Bone marrow (tissue), 2 donors: ENCODE measurements around the gene SNAPC4.
A peak's percentile ranks its signal among the peaks of the same experiment; 100 is the strongest.

ENCODE experiments used
- DNase-seq, 2 donors: peaks; one replicate each; lab custom pipeline; 2025; lab: John Stamatoyannopoulos, UW

The SNAPC4 gene

GRCh38 chr9:136400038-136400834 lies at the start of gene SNAPC4:
SNAPC4 (minus strand) TSS chr9:136400170; CDS start chr9:136398428, 1,742 bp downstream.
- peak; percentile 50 to 64 for DNase-seq

GRCh38 chr9:136448655-136449054 lies 48.7 kb upstream of the SNAPC4 start:
- DNase-seq: no peak

DNA sequence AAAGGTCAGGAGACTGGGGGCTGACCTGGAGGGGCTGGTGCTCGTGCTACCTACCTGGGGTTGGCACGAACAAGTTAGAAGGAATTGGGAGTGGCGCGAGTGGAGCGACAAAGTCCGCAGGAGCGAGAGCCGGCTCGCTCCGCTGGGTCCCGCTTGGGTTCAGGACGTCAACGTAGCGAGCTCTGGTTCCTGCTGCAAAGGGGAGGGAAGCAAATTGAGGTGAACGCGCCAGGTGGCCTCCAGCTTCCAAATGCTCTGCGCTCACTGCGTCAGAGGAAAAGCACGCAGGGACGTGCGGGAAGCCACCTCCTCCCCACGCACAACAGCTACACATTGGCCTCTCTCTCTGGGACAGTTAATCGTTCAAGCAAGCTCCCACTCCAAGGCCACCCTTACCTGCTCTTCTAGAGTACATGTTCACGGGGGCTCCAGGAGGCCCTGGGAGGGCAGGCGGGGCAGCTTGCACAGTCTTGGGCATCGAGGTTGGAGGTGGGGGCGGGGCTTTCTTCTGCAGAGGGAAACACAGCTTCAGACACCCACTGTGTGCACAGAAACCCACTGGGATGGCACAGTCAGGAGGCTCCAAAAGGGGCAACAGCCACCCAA lies 47.3 kb upstream of the SNAPC4 start:
- no peak for DNase-seq

DNA sequence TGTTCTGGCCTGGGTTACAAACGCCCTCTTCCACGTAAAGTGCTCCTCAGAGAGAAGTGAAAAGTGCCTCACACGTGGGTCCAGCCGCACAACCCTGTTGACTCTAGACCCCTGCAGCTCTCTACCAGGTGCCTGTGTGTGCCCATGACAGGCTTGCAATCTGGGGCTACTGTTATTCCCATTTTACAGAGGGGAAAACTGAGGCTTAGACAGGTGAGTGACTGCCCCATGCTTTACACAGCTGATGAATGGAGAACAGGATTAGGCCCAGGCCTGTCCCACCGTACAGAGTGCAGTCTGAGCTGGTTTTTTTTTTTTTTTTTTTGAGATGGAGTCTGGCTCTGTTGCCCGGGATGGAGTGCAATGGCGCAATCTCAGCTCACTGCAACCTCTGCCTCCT lies 45.8 kb upstream of the SNAPC4 start:
- DNase-seq: no peak

GRCh38 chr9:136444102-136444501 lies 44.1 kb upstream of the SNAPC4 start:
- no peak for DNase-seq

DNA sequence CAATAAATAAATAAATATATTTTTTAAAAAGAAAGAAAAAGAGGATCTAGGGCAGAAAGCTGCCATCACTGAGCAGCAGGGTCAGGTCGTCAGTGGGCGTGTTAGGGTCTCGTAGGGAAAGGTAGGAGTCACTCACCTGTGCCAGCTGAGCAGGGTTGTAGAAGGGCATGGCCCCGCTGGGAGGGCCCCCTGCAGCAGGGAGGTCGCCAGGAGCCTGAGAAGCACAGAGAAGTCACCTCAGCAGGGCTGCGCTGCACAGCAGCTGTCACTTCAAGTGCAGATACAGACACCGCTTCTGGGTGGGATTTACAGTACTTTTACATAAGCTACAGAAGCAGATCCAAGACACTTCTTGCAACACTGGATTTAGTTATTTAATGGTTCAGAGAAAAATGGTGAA lies 43.7 kb upstream of the SNAPC4 start:
- DNase-seq: no peak

GRCh38 chr9:136443087-136443486 lies 43.1 kb upstream of the SNAPC4 start:
- DNase-seq: no peak

- DNase-seq: no peak
These were observed 42.3 kb upstream of the SNAPC4 start for GRCh38 chr9:136442265-136442664.

- DNase-seq: no peak
These were observed 41.8 kb upstream of the SNAPC4 start for GRCh38 chr9:136441681-136442245.

- DNase-seq: no peak
These were observed 41.3 kb upstream of the SNAPC4 start for GRCh38 chr9:136441191-136441680.

DNA sequence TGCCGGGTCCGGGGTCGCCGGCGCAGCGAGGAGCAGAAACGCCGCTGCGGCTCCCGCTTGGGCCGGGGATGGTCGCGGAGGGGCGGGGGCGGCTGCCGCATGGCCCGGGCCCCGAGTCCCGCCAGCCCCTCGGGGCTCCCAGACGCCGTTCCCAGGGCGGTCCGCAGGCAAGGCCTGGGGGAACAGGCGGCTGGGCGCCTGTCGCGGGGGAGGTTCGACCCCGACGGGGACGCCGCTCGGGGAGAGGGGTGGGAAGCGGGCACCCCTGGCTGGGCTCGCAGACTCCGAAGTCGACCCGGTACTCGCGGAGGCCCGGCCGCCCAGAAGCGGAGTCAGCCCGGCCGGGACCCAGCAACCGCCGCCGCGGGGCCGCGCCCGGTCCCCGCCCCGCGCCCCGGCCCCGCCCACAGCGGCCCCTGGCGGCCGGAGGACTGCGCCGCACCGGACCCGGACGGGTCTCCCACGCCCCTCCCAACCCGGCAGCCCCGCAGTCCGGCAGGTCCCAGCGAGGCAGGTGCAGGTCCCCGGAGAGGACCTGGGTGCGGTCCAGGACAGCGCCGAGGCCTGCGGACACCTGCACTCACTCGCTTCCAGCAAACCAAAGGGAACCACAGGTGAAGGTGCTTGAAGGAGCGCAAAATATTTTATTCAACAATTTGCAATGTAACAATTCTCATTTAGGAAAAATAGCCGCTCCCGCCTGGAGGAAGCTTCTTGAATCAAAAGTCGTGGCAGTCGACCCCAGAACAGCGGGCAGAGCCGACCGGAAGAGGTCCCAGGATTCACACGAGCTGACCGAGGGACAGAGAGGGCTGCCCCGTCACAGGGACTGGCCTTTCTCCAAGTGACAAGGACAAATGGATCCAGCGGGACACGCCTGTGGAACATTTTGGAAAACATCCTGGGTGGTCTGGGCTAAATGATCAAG lies 39.8 kb upstream of the SNAPC4 start, which contains the start of gene INPP5E:
Gene INPP5E, minus strand, starts transcription at position 365 of the 928 bp plus-strand sequence. CDS start 426 bp downstream, outside the sequence.
- DNase-seq: peak in 1 of 2 donors; percentile 57

GRCh38 chr9:136438548-136439480 lies 38.8 kb upstream of the SNAPC4 start:
- DNase-seq: no peak

DNA sequence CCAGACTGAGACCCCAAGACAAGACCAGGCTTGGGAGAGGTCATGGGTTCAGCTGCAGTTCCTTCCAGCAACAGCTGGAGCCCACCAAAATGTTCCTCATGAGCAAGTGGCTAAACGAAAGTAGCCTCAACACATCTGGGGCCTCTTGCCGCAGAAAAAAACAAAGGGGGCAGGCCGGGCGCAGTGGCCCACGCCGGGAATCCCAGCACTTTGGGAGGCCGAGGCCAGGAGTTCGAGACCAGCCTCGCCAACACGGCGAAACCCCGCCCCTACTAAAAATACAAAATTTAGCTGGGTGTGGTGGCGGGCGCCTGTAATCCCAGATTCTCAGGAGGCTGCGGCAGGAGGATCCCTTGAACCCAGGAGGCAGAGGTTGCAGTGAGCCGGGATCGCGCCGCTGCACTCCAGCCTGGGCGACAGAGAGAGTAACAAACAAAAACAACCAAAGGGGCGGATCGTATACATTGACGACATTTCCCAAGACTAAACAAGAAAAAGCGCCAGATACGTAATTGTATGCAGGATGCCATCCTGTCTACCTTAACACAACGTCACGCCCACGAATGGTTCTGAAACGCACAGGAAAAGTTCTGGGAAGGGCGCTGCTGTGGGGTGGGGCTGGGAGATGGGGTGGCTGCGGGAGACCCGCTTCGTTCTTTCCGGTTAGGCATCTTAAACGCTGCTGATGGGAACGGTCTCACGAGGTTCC lies 38.0 kb upstream of the SNAPC4 start:
- DNase-seq: no peak

DNA sequence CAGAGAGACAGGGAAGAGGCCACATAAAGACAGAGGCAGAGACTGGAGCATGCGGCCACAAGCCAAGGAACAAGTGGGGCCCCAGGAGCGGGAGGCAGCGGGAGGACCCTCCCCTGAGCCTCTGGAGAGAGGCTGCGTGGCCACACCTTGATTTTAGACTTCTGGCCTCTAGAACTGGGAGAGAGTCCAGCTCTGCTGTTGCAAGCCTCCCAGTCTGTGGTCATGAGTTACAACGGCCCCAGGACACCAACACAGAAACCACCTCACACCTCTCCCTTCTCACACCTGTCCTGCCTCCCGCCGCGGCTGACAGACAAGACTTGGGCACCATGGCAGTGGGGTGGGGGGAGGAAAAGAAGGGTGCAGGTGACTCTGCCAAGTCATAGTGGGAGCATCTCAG lies 37.5 kb upstream of the SNAPC4 start:
- DNase-seq: no peak

- DNase-seq: no peak
These were observed 36.2 kb upstream of the SNAPC4 start for GRCh38 chr9:136436055-136436634.

DNA sequence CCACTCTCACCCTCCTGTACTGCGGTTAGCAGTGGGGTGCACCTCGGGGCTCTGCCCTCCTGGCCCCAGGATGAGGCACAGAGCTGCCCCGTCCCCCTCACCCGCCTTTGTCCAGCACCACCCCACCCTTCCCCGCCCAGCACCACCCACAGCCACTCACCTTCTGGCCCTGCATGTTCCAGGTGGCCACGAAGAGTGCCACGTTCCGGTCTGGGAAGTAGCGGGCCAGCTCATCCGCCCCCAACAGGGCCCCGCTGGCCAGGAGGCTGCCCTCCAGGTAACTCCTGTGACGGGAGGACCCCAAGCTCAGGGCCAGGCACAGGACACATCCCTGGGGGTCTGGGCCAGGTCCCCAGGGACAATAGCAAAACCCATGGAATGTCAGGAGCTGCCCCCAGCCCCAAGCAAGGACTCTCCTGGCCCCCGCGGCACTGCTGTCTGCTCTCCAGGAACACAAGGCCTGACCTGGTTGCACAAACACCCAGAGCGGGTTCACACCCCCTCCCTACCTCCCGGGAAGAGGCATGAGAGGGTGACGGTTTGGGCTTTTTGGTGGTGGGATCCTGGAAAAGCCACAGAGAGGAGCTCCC lies 34.7 kb upstream of the SNAPC4 start:
- no peak for DNase-seq

DNA sequence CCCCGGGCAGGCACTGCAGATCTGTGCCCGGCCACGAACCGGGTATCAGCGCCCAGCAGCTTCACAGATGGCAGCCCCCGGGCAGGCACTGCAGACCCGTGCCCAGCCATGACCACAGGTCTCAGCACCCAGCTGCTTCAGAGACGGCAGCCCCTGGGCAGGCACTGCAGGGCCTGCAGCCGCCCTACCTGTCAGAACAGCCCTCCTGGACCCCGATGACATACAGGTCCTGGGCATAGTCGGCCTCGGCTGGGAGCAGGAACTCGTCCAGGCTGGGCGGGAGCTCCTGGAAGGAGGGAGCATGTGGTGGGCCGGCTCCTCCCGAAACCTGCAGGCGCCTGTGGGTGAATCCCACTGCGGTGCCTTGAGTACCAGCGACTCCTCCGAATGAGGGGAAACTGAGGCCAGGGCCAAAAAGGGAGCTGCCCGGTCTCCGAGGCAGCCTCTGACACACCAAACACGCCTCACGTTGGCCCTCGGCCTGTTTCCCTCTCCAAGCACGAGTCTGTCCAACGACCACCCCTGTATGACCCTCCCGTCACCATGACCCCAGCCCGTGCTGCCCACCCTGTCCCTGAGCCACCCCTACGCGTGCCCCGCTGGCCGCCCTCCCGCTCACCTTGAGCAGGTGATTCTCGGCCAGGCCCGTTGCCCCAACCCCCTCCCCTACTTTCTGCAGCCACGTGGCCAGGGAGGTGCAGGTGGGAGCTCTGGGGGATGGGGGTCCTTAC lies 34.0 kb upstream of the SNAPC4 start:
- DNase-seq: no peak

- no peak for DNase-seq
These were observed 33.2 kb upstream of the SNAPC4 start for GRCh38 chr9:136433043-136433715.
